ENCODE results near the gene CDIPT.
A peak's percentile ranks its signal among the peaks of the same experiment; 100 is the strongest.
"Not testable (repeated sequence)": the region's sequence is repeated elsewhere in the genome, so short reads cannot be mapped to it uniquely, and the experiment has no call there.

CDIPT gene

DNA sequence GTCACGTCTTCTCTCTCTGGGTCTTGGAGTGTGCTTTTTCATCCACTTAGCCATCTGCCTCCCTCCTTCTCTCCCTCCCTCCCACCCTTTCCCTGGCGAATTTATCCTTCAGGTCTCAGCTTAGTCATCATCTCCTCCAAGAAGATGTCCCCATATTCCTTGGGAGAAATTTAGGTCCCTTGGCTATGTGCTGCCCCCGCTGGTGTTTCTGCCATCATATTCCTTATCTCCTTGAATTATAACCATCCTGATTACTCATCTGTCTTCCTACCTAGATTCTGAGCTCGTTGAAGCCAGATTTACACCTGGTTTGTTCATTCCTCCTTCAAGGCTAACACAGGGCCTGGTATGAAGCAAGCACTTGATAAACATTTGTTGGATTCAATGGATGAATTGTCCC, 31.3 kb upstream of the CDIPT start:
- DNase-seq, result no peak

DNA sequence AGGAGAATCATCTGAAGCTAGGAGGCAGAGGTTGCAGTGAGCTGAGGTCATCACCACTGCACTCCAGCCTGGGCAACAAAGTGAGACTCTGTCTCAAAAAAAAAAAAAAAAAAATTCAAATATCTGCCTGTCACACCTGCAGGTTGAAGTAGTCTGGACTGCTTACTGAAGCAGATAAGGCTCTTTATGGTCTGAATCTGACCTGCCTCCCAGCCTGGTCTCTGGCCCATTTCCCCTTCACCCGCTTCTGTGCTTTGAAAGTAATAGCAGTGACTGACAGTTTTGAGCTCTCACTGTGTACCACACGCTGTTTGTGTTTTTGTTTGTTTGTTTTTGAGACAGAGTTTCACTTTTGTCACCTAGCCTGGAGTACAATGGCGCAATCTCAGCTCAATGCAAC, 30.5 kb upstream of the CDIPT start:
- DNase-seq, result no peak

- no peak for DNase-seq
Measured at GRCh38 chr16:29892458-29892813, 29.4 kb upstream of the CDIPT start.

DNA sequence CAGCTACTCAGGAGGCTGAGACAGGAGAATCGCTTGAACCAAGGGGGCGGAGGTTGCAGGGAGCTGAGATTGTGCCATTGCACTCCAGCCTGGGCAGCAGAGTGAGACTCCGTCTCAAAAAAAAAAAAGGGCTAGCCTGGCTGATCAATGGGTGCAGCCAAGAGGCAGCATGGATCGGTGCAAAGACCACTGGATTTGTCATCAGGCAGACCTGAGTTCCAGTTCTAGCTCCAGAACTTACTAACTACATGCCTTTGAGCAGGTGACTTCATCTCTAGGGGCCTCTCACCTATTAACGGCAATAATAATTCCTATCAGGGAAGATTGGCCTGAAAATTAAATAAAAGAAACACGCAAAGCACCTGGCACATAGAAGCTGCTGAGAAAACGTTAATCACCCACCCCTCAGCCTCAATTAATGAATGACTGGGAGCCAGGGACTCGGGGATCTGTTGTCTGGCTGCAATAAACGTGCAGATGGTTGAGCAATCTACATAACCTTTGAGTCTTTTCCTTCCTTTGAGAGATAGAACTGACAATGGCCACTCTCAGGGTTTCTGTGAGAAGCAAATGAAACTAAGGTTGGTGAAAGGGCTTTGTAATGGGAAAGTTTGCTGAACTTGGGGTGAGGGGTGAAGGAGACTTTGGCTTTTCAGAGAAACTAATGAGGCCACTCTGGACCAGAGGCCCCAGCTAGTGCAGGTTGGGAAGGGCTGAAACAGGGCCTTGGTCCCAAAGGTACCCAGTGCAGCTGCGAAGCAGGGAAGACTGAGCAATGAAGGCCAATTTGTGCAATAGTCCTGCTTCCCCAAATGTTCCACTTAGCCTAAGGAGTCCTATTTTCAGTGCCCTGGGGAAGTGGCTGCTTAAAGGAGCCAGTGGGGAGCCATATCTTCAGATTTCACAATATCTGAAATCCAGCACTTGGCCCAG, 28.8 kb upstream of the CDIPT start:
- DNase-seq, result no peak

DNA sequence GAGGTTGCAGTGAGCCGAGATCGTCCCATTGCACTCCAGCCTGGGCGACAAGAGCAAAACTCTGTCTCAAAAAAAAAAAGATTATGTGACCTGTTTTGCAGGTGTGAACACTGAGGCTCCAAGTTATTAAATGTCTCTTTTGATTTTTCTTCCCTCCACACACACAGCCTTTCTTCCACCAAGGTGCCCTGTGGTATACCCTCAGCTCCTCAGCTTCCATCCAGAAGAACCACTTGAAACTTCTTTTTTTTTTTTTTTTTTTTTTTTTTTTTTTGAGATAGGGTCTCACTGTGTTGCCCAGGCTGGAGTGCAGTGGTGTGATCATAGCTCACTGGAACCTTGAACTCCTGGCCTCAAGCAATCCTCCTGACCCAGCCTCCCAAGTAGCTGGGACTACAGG, 26.3 kb upstream of the CDIPT start:
- not testable (repeated sequence) for DNase-seq

GRCh38 chr16:29883987-29884386, 21.0 kb upstream of the CDIPT start:
- DNase-seq, result no peak

- no peak for DNase-seq
Measured at GRCh38 chr16:29881050-29881449, 18.0 kb upstream of the CDIPT start.

- DNase-seq, result no peak
Measured at GRCh38 chr16:29878172-29878571, 15.1 kb upstream of the CDIPT start.

GRCh38 chr16:29877266-29877961, 14.4 kb upstream of the CDIPT start:
- peak; percentile 92 for DNase-seq

DNA sequence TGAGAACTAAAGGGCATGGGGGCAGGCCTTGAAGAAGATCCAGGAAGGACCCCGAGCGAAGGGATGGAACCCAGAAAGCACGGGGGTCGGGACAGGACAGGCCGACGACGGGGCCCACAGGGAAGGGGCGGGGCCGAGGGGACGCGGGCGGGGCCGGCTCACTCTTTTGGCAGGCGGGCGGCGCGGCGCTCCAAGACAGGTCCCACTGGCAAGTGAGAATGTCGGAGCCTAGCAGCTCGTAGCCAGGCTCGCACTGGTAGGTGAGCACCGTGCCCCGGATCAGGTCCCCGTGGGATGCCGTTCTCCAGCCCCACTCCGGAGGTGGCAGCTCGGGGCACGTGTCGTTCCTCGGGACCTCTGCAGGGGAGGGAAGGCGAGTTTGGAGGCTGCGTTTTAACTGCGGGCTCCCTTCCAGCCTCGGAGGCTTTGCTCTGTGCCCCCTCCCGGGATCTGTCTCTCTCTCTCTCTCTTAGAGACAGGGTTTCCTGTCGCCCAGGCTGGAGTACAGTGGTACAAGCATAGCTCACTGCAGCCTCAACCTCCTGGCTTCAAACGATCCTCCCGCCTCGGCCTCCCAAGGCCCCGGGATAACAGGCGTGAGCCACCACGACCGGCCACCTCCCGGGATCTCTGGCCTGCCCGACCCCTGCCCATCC, 13.7 kb upstream of the CDIPT start:
- DNase-seq, result no peak

DNA sequence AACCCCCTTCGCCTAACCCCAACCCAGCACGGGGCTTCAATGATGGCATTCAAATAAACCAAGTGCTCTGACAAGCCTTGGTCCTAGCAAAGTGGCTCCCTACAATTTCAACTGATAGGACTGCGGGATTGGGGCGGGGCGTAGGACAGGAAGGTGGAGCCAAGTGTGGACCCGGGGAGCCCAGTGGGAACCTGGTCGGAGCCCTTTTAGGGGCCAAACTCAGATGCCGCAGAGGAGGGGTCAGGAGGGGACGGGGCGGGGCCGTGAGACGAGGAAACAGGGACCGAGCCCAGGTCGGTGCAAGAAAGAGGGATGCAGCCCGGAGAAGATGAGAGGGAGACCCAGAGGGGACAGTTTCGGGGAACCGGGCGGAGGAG, 13.2 kb upstream of the CDIPT start:
- no peak for DNase-seq

- DNase-seq, result no peak
Measured at GRCh38 chr16:29875206-29875605, 12.2 kb upstream of the CDIPT start.

DNA sequence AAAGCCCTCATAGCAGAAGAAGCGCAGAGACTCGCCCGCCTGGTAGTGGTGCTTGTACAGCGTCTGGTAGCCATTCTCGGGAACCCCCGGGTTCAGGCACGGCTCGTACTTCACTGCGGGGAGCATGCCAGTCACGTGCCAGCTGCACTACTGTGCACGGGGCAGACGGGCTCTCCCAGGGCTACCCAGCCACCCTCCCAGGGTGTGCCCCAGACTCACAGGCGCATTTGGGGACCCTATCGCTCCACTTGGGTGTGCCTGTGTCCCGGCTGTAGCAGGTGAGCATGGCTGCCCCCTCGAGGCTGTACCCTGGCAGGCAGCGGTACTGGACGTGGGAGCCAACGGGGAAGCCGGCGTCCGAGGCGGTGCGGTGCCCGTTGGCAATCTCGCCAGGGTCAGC, 10.3 kb upstream of the CDIPT start:
- no peak for DNase-seq

DNA sequence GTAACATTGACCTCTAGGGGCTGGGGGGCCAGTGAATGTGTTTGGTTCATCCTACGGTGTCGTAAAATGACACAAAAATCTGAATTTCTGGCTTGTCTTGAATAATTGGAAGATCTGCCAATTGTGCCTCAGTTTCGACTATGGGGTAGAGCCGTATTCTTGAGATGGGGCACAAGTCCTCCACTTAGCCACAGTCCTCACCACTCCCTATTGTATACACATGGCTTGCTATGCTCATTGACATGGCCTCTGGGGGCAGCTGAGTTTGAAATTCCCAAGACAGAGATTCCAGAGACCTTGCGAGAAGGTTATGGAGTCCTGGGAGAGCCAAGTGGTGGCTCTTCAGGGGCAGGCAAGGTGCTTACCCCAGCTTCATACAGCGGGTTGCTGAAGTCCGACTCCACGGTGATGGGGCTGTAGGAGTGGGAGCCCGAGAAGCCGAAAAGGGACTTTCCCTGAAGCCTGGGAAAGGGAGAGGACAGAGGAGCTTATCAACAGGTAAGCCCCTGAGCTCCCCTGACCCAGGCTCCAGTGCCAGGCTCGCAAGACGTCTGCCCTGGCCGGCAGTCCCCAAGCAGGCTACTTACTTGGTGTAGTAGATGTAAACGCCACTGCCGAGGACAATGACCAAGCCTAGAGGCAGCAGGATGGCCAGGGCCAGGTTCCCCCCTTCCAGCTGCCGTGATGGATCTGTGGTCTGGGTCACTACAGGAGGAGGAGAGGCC, 9.0 kb upstream of the CDIPT start:
- no peak for DNase-seq

- not testable (repeated sequence) for DNase-seq
Measured at GRCh38 chr16:29869067-29869466, 6.0 kb upstream of the CDIPT start.

- no peak for DNase-seq
Measured at GRCh38 chr16:29868396-29869009, 5.5 kb upstream of the CDIPT start.

- no peak for DNase-seq
Measured at GRCh38 chr16:29864205-29864604, 1.2 kb upstream of the CDIPT start.

DNA sequence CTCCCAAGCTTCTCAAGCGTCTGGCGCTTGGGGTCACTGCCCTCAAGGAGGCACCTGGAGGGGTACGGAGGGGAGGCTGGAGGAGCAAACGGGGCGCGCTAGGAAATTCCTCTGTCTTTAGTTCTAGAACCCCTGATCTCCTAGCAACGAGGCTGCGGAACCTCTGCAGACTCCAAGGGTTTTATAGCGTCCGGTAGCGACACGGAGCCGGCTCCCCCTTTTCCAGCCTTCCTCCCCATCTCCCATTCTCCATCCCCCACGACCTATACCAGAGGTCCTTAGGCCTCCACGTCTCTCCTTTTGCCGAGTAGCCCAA, 601 bp upstream of the CDIPT start:
- DNase-seq, result no peak

DNA sequence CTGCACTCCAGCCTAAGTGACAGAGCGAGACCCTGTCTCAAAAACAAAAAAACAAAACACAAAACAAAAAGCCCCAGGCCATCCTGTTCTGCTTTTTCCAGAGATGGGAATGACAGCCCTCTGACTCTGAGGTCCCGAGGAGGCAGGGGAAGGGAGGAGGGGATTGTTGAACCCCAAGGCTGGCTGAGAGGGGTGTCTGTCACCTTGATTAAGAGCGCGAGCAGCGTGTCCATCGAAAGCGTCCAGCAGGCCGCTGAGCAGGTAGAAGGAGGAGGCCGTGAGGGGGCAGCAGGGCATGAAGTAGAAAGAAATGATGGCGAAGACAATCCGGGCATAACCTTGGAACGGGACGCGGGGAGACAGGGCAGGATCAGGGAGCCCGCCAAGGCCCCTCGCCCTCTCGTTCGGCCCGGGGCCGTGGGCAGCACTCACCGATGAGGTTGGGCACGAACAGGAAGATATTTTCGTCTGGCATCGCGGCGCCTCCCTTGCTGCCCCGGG, 593 bp downstream of the CDIPT start:
- no peak for DNase-seq

- no peak for DNase-seq
Measured at GRCh38 chr16:29860218-29860617, 2.8 kb downstream of the CDIPT start.

DNA sequence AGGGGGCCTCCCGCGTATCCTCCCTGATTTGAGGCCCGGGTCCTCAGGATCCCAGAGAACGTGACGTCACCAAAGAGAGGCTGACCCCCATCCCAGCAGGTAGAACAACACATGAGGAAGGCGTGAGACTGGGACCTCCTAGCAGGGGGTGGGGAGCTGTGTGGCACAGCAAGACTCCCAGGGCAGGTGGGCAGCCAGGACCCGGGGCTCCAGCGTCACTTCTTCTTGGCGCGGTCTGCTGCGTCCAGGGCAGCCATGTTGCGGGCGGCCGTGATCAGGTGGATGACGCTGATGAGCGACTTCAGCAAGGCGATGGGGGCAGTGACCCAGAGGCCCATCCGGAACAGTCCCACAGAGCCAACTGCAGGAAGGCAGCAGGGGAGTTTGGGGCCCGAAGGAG, 4.1 kb downstream of the CDIPT start:
- no peak for DNase-seq

DNA sequence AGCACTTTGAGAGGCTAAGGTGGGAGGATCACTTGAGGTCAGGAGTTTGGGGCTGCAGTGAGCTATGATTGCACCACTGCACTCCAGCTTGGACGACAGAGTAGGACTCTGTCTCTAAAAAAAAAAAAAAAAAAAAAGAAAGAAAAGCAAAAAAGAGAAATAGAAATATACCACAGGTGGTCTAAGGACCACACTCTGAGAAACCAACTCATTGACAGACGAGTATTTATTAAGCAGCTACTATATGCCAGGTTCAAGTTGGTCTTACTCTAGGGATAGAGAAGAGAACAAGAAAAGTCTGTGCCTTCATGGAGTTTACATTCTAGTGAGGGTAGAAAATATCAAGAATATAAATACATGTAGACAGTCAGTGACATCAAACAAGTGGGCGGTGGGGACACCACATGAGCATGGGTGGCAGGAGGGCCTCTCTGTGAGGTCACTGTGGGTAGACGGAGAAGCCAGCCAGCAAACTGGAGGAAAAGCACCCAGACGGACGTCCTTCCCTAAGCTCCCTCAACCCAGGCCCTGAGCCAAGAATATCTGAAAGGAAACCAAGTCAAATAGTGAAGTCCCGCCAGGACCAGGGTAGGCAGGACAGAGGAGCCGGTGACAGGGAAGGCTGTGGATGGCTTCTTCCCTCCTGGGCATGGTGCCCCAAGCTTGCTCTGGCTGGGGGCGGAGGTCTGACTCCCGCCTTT, 4.7 kb downstream of the CDIPT start:
- no peak for DNase-seq
